Activated naive CD4-positive, alpha-beta T cell treated with anti-CD3 and anti-CD28 coated beads for 36 hours (primary cell): Measurements from ENCODE around the gene KCNMA1. TPM values are rescaled to one million over a fixed set of nuclear protein-coding genes. Genes with fewer than 3 reads are reported as not detected.
A peak's percentile ranks its signal among the peaks of the same experiment; 100 is the strongest.

Experiments used
- CTCF ChIA-PET: fragments of 350-600 bp; sonication (Branson Sonifier 250); formaldehyde crosslinking; loops from one replicate; lab custom pipeline; 2021; ENCODE audit warnings: antibody characterized with exemption; lab: Charles Lee
- DNase-seq: peaks from one replicate; pipeline ENCODE4 v3.0.0-alpha.2; 2020
- H3K27ac Mint-ChIP-seq: one replicate; pipeline ENCODE4 v1.8.0; 2021; ENCODE audit warnings: mild to moderate bottlenecking, mixed read lengths
- H3K27me3 Mint-ChIP-seq: one replicate; pipeline ENCODE4 v1.8.0; 2021; ENCODE audit warnings: low read depth, mixed read lengths
- H3K36me3 Mint-ChIP-seq: one replicate; pipeline ENCODE4 v1.8.0; 2021; ENCODE audit warnings: low read depth, mixed read lengths
- H3K4me1 Mint-ChIP-seq: one replicate; pipeline ENCODE4 v1.8.0; 2021; ENCODE audit warnings: low read depth, mixed read lengths
- H3K4me3 Mint-ChIP-seq: one replicate; pipeline ENCODE4 v1.8.0; 2021; ENCODE audit warnings: mild to moderate bottlenecking, moderate library complexity, mixed read lengths
- H3K9me3 Mint-ChIP-seq: one replicate; pipeline ENCODE4 v1.8.0; 2021; ENCODE audit warnings: mixed read lengths
- intact Hi-C: fragments of 100-400 bp; cut with micrococcal nuclease; formaldehyde crosslinking; loops from one replicate; pipeline ENCODE4 v1.15.1; 2023
- total RNA-seq, 2 experiments: library from RNA; stranded (reverse); gene quantifications; one replicate each; pipeline ENCODE4 v1.2.3, GENCODE V29; 2021

KCNMA1 gene
- total RNA-seq, 2 experiments from 2014 or later = not detected

GRCh38 chr10:77127243-77127642, 510.4 kb downstream of the KCNMA1 start:
- Mint-ChIP-seq H3K36me3 (no peaks in the 10 kb centered on the region), H3K9me3 (no peaks in the 10 kb centered on the region), H3K4me3 (no peak overlapping the region), H3K4me1 (no peaks in the 10 kb centered on the region), H3K27ac (no peak overlapping the region), H3K27me3 (peaks cover 15% of the 10 kb centered on the region)
- no peak for DNase-seq
- CTCF ChIA-PET = no interaction called here
- intact Hi-C loops = no loop called here

- CTCF ChIA-PET = no interaction called here
- H3K27me3 Mint-ChIP-seq = peaks cover 11% of the 10 kb centered on the region
- no peak for DNase-seq
- intact Hi-C loops = no loop called here
- no peak overlapping the region for H3K4me3 Mint-ChIP-seq
- H3K36me3 Mint-ChIP-seq = no peaks in the 10 kb centered on the region
- no peaks in the 10 kb centered on the region for H3K4me1 Mint-ChIP-seq
- no peaks in the 10 kb centered on the region for H3K9me3 Mint-ChIP-seq
- no peak overlapping the region for H3K27ac Mint-ChIP-seq
Measured at GRCh38 chr10:77125231-77125630, 512.4 kb downstream of the KCNMA1 start.

GRCh38 chr10:77123330-77123729, 514.3 kb downstream of the KCNMA1 start:
- Mint-ChIP-seq H3K4me1 (no peaks in the 10 kb centered on the region), H3K27me3 (peaks cover 16% of the 10 kb centered on the region), H3K4me3 (no peak overlapping the region), H3K27ac (no peak overlapping the region), H3K9me3 (no peaks in the 10 kb centered on the region), H3K36me3 (no peaks in the 10 kb centered on the region)
- intact Hi-C loops = no loop called here
- DNase-seq = no peak
- CTCF ChIA-PET = no interaction called here

GRCh38 chr10:77121829-77122228, 515.8 kb downstream of the KCNMA1 start:
- Mint-ChIP-seq H3K9me3 (no peaks in the 10 kb centered on the region), H3K27ac (no peak overlapping the region), H3K36me3 (no peaks in the 10 kb centered on the region), H3K27me3 (peaks cover 12% of the 10 kb centered on the region), H3K4me3 (no peak overlapping the region), H3K4me1 (no peaks in the 10 kb centered on the region)
- intact Hi-C loops = no loop called here
- CTCF ChIA-PET = no interaction called here
- DNase-seq = no peak

- DNase-seq = no peak
- intact Hi-C loops = no loop called here
- Mint-ChIP-seq H3K4me1 (no peaks in the 10 kb centered on the region), H3K36me3 (no peaks in the 10 kb centered on the region), H3K27me3 (peaks cover 16% of the 10 kb centered on the region), H3K9me3 (no peaks in the 10 kb centered on the region), H3K27ac (no peak overlapping the region), H3K4me3 (no peak overlapping the region)
- CTCF ChIA-PET = interaction anchor here (1.6 kb wide), 1 partner anchor 10 kb away, joined by 5 read pairs; no protein-coding TSS in a partner anchor
Measured at GRCh38 chr10:77120666-77121376, 516.8 kb downstream of the KCNMA1 start.

GRCh38 chr10:77120012-77120411, 517.6 kb downstream of the KCNMA1 start:
- Mint-ChIP-seq H3K4me3 (no peak overlapping the region), H3K9me3 (no peaks in the 10 kb centered on the region), H3K36me3 (no peaks in the 10 kb centered on the region), H3K27ac (no peak overlapping the region), H3K4me1 (no peaks in the 10 kb centered on the region), H3K27me3 (peaks cover 12% of the 10 kb centered on the region)
- CTCF ChIA-PET = interaction anchor here (1.6 kb wide), 1 partner anchor 9 kb away, joined by 5 read pairs; no protein-coding TSS in a partner anchor
- no peak for DNase-seq
- intact Hi-C loops = no loop called here

GRCh38 chr10:77118603-77119282, 518.9 kb downstream of the KCNMA1 start:
- Mint-ChIP-seq H3K4me3 (no peak overlapping the region), H3K36me3 (no peaks in the 10 kb centered on the region), H3K4me1 (no peaks in the 10 kb centered on the region), H3K27me3 (peaks cover 12% of the 10 kb centered on the region), H3K27ac (no peak overlapping the region), H3K9me3 (no peaks in the 10 kb centered on the region)
- DNase-seq = no peak
- intact Hi-C loops = no loop called here
- CTCF ChIA-PET = no interaction called here

GRCh38 chr10:77117501-77117900, 520.1 kb downstream of the KCNMA1 start:
- no peak overlapping the region for H3K27ac Mint-ChIP-seq
- no peaks in the 10 kb centered on the region for H3K36me3 Mint-ChIP-seq
- no peaks in the 10 kb centered on the region for H3K4me1 Mint-ChIP-seq
- intact Hi-C loops = no loop called here
- DNase-seq = no peak
- peaks cover 12% of the 10 kb centered on the region for H3K27me3 Mint-ChIP-seq
- H3K9me3 Mint-ChIP-seq = no peaks in the 10 kb centered on the region
- CTCF ChIA-PET = interaction anchor here (0.6 kb wide), 1 partner anchor 1081 kb away, joined by 3 read pairs; no protein-coding TSS in a partner anchor
- H3K4me3 Mint-ChIP-seq = no peak overlapping the region

- no peak overlapping the region for H3K4me3 Mint-ChIP-seq
- H3K36me3 Mint-ChIP-seq = no peaks in the 10 kb centered on the region
- CTCF ChIA-PET = no interaction called here
- H3K9me3 Mint-ChIP-seq = no peaks in the 10 kb centered on the region
- no peak overlapping the region for H3K27ac Mint-ChIP-seq
- no peaks in the 10 kb centered on the region for H3K4me1 Mint-ChIP-seq
- H3K27me3 Mint-ChIP-seq = peaks cover 12% of the 10 kb centered on the region
- no peak for DNase-seq
- intact Hi-C loops = no loop called here
Measured at GRCh38 chr10:77116904-77117303, 520.7 kb downstream of the KCNMA1 start.

- intact Hi-C loops = loop anchor here (5.0 kb wide), 1 partner anchor 127 kb away; no protein-coding TSS in a partner anchor
- peaks cover 10% of the 10 kb centered on the region for H3K27me3 Mint-ChIP-seq
Measured at GRCh38 chr10:77114181-77114821, 523.3 kb downstream of the KCNMA1 start.

GRCh38 chr10:77111611-77112550, 525.7 kb downstream of the KCNMA1 start:
- CTCF ChIA-PET = interaction anchor here (0.6 to 1.4 kb wide), 3 partner anchors 9 to 1714 kb away, joined by 3 to 5 read pairs (median 3); no protein-coding TSS in a partner anchor
- DNase-seq = peak; percentile 18
- Mint-ChIP-seq H3K4me3 (no peak overlapping the region), H3K27ac (no peak overlapping the region), H3K27me3 (peaks cover 3% of the 10 kb centered on the region), H3K36me3 (no peaks in the 10 kb centered on the region), H3K9me3 (no peaks in the 10 kb centered on the region), H3K4me1 (no peaks in the 10 kb centered on the region)
- intact Hi-C loops = loop anchor here (5.0 kb wide), 1 partner anchor 125 kb away; no protein-coding TSS in a partner anchor

More at GRCh38 chr10:77114181-77114821, 523.3 kb downstream of the KCNMA1 start:
- CTCF ChIA-PET = interaction anchor here (1.9 kb wide), 1 partner anchor 50 kb away, joined by 6 read pairs; no protein-coding TSS in a partner anchor
- no peak for DNase-seq
- Mint-ChIP-seq H3K9me3 (no peaks in the 10 kb centered on the region), H3K27ac (no peak overlapping the region), H3K4me3 (no peak overlapping the region), H3K4me1 (no peaks in the 10 kb centered on the region), H3K36me3 (no peaks in the 10 kb centered on the region)
